Epithelial cell of proximal tubule (primary cell): ENCODE data around the gene METTL13. TPM values are rescaled to one million over a fixed set of nuclear protein-coding genes. Genes with fewer than 3 reads are reported as not detected.
A peak's percentile ranks its signal among the peaks of the same experiment; 100 is the strongest.

Source experiments
- DNase-seq: peaks from one replicate; pipeline ENCODE4 v3.0.0-alpha.2; 2011; ENCODE audit warnings: low read depth
- H3K4me3 ChIP-seq: 2 replicates; pipeline ENCODE4 v1.5.1; 2011; ENCODE audit warnings: low read depth, mild to moderate bottlenecking, low read length
- total RNA-seq: library from RNA; depleted of rRNA; stranded (reverse); fragments of >200 nt; gene quantifications from 2 replicates; pipeline ENCODE4 v1.2.3, GENCODE V29; 2015
- TF ChIP-seq, protein P1 (sequence below): conservative IDR thresholded peaks from 2 replicates; pipeline ENCODE4 v1.5.1; 2012; ENCODE audit warnings: low read depth, mild to moderate bottlenecking, low read length

The METTL13 gene, protein sequence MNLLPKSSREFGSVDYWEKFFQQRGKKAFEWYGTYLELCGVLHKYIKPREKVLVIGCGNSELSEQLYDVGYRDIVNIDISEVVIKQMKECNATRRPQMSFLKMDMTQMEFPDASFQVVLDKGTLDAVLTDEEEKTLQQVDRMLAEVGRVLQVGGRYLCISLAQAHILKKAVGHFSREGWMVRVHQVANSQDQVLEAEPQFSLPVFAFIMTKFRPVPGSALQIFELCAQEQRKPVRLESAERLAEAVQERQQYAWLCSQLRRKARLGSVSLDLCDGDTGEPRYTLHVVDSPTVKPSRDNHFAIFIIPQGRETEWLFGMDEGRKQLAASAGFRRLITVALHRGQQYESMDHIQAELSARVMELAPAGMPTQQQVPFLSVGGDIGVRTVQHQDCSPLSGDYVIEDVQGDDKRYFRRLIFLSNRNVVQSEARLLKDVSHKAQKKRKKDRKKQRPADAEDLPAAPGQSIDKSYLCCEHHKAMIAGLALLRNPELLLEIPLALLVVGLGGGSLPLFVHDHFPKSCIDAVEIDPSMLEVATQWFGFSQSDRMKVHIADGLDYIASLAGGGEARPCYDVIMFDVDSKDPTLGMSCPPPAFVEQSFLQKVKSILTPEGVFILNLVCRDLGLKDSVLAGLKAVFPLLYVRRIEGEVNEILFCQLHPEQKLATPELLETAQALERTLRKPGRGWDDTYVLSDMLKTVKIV
- 20.7 and 43.9 TPM in 2 replicates for total RNA-seq

DNA sequence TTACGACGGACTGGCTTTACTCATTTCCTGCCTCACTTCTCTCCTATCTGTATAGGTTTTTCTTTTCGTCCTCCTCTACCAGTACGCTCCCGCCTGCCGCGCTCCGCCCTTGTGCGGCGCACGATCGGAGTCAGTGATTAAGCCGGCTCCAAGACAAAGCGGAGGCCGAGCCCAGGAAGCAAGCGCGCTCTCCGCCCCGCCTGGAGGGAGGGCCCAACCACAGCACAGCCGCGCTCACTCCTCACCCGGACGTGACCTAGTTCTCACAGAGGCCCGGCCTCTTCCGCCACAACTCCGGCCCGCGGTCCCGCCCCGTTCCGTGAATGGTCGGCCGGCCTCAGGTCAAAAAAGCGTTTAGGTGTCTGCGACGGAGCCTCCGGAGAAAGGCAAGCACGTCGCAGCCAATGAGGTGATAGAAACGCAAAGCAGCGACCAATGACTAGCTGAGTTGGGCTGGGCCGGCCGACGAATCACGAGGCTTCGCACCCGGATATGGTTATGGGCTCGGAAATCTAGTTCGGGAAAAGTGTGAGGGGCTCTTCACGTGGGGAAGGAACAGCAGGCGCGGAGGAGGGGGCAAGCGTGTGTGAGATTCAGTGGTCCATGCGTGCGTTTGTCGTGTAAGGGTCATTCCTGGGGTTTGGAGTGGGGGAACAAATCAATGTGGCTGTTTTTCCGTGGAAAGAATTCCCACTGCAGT is at the start of gene METTL13:
METTL13 (plus strand) TSS at position 485 of the 700 bp plus-strand sequence. CDS start 308 bp downstream, outside the sequence.
- DNase-seq, result peak; percentile 87
- peak within 1 kb of the TSS; percentile 84 for H3K4me3 ChIP-seq
- TF ChIP-seq, protein P1, sequence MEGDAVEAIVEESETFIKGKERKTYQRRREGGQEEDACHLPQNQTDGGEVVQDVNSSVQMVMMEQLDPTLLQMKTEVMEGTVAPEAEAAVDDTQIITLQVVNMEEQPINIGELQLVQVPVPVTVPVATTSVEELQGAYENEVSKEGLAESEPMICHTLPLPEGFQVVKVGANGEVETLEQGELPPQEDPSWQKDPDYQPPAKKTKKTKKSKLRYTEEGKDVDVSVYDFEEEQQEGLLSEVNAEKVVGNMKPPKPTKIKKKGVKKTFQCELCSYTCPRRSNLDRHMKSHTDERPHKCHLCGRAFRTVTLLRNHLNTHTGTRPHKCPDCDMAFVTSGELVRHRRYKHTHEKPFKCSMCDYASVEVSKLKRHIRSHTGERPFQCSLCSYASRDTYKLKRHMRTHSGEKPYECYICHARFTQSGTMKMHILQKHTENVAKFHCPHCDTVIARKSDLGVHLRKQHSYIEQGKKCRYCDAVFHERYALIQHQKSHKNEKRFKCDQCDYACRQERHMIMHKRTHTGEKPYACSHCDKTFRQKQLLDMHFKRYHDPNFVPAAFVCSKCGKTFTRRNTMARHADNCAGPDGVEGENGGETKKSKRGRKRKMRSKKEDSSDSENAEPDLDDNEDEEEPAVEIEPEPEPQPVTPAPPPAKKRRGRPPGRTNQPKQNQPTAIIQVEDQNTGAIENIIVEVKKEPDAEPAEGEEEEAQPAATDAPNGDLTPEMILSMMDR, result no peak

DNA sequence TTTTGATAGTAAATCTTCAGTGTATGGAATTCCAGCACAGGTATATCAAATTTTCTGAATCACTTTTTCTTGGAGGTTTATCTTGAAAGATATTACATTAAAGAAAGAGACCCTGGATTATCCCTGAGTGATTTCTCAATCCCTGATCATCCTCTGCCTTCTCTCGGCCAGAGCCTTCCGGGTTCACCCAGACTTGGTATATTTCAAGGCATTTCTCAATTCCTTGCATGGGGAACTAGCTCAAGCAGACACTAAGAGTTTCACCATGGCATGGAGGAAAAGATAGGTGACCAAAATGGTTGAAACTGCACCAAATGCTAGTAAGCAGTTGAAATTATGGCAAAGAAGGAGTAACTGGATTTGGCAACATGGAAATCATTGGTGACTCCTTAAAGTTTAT is 45.3 kb upstream of the METTL13 start:
- no peak for DNase-seq
- H3K4me3 ChIP-seq, result no peak overlapping the region
- TF ChIP-seq, protein P1, result no peak

DNA sequence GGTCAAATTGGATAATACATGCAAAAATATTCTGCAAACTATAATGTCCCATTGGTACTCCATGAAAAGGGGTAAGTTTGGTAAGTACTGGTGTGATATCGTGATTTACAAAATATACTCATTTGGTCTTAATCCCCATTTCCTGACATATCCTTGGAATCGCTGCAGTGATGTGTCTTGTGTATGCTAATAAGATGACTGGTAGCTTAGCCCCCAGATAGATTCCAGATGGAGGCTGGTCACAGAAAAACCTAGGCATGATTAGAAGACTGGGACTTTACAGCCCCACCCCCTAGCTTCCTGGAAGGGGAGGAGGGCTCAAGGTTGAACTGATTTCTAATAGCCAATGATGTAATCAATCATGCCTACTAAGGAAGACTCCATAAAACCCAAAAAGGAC is 42.5 kb upstream of the METTL13 start:
- TF ChIP-seq, protein P1, result no peak
- DNase-seq, result no peak
- no peak overlapping the region for H3K4me3 ChIP-seq

DNA sequence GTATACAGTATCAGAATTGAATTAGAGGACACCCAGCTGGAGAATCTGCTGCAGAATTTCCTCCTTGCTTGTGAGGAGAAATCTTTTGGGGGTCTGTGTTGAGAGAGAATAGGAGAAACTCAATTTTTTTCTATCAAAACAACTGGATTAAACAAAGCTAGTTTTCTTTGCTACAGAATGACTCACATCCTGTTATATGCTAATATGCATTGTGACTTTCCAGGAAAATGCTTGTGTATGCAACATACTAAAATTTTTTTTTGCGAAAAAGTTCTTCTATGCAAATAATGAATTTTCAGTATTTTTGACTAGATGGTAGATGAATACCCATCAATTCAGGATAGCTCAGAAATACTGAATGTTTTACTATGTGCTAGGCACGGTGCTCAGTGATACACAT is 41.8 kb upstream of the METTL13 start:
- TF ChIP-seq, protein P1, result no peak
- H3K4me3 ChIP-seq, result no peak overlapping the region
- DNase-seq, result no peak

DNA sequence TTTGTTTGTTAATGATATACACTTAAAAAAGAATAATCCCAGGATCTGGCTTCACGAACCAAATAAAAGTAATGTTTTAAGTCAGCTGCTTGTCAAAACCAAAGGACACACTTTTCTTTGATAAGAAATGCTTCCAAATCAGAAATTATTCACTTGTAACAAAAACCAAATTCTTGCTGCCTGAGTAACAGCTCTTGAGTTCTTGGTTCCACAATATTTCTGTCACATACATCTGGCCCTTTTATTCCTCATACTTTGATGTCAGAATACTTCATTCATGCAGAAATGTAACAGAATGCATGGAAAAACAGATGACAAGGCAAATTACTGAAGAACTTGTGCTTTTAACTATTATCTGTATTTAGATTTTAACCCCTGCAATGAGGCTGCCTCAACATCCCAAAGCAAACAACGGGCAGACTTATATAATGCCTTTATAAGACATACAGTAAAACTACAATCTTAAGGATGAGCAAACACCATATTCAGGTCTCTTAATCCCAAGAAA is 41.0 kb upstream of the METTL13 start:
- peak overlapping the region; percentile 75 for H3K4me3 ChIP-seq
- no peak for DNase-seq
- TF ChIP-seq, protein P1, result no peak

DNA sequence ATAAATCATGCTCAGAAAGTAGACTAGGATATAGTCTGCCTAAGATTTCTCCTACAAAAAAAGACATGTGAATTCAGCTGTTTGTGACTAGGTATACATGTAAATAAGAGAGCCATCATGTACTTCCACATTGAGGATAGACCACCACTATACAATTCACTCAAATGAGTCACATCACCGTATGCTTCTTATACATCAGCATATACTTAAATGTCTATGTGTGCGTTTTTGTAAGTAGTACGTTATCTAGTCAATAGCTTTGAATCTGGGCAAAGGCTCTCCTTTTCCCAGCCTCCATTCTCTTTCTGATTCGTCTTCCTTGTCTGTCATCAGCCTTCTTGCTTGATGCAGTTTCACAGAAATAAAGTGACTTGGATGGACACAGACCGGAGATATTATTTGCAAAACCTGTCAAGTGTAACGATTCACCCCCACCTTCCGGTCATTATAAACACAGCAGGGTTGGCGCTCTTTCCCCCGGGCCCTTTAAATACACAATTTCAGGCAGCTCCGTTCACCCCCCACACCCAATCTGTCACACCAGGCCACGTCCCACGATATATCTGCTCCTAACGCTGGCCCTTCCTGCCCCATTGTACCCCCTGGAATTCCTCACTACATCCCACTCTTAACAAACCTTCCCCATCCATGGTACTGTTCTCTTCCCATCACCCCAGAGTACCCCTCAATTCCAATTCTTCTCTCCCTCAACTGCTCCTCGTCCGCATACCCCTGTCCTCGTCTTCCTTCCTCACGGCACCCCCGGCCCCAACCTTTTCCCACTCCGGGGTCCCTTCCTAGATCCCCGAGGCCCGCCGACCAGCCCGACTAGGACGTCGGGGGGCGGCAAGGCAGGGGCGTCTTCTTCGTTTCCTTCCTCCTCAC is 40.2 kb upstream of the METTL13 start:
- DNase-seq, result no peak
- peak overlapping the region; percentile 75 for H3K4me3 ChIP-seq
- TF ChIP-seq, protein P1, result no peak
